ENCODE data around the gene PACRG. TPM values are rescaled to one million over a fixed set of nuclear protein-coding genes. Genes with fewer than 3 reads are reported as not detected.

Gene PACRG
- polyA plus RNA-seq, 1 of the 3 experiments (the other 2 are of a cell fraction) = 0.56 TPM

DNA sequence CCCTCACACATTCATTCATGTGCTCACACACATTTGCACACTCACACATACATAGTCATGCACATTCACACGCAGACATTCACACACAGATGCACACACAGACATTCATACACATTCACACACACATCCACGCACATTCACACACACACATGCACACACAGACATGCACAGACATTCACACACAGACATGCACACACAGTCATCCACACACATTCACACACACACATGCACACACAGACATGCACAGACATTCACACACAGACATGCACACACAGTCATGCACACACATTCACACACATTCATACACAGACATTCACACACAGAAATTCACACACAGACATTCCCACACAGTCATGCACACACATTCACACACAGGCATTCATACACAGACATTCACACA, 147.3 kb downstream of the PACRG start:
- Histone ChIP-seq H3K4me2 (no peak overlapping the region), H3K9ac (no peak overlapping the region), H2AFZ (ENCODE audit: low read depth) (no peak overlapping the region), H3K27ac (ENCODE audit: low read depth in 2 of 2, low read length in 1 of 2) (no peak overlapping the region), H3K36me3 (replicated peaks in 1 of 2; ENCODE audit: control insufficient read depth in 1 of 2, insufficient read depth in 2 of 2, low read length in 1 of 2) (no peaks in the 10 kb centered on the region), H3K79me2 (ENCODE audit: insufficient read depth) (no peaks in the 10 kb centered on the region), H3K9me3 (no peaks in the 10 kb centered on the region), H3K4me3 (ENCODE audit: low read depth in 2 of 2, low read length in 1 of 2) (no peak overlapping the region), H3K4me1 (ENCODE audit: control insufficient read depth in 1 of 2, insufficient read depth in 2 of 2, low read depth in 1 of 2, low read length in 1 of 2) (no peaks in the 10 kb centered on the region), H4K20me1 (ENCODE audit: insufficient read depth) (no peaks in the 10 kb centered on the region), H3K9me2 (no peaks in the 10 kb centered on the region; the same call in 1 of the 2 replicates), H3K27me3 (ENCODE audit: insufficient read depth) (no peaks in the 10 kb centered on the region), H3F3A (replicated peaks; ENCODE audit: insufficient read depth) (no peaks in the 10 kb centered on the region)
- ChIA-PET CTCF (no interaction called here), POLR2A (no interaction called here)
- no peak for DNase-seq
- TF ChIP-seq FOXM1 (IDR thresholded peaks at IDR 0.05; ENCODE audit: low read depth) (no peak), TEAD4 (IDR thresholded peaks at IDR 0.05; ENCODE audit: borderline replicate concordance, insufficient read depth) (no peak), FOXJ3 (CRISPR knock-in tag; IDR thresholded peaks at IDR 0.05) (no peak), RCOR1 (IDR thresholded peaks at IDR 0.05; ENCODE audit: low read length) (no peak), MXI1 (IDR thresholded peaks at IDR 0.05; ENCODE audit: low read depth, low read length) (no peak), PBX3 (IDR thresholded peaks at IDR 0.05) (no peak), SMC3 (IDR thresholded peaks at IDR 0.05; ENCODE audit: low read depth, low read length) (no peak), NFIC (IDR thresholded peaks at IDR 0.05; ENCODE audit: borderline replicate concordance) (no peak), GABPA (IDR thresholded peaks at IDR 0.05; ENCODE audit: low read depth) (no peak)
- whole genome bisulfite sequencing (ENCODE audit: low lambda C conversion rate) = 45% methylated on average over 2 of the region's 2 CpGs

DNA sequence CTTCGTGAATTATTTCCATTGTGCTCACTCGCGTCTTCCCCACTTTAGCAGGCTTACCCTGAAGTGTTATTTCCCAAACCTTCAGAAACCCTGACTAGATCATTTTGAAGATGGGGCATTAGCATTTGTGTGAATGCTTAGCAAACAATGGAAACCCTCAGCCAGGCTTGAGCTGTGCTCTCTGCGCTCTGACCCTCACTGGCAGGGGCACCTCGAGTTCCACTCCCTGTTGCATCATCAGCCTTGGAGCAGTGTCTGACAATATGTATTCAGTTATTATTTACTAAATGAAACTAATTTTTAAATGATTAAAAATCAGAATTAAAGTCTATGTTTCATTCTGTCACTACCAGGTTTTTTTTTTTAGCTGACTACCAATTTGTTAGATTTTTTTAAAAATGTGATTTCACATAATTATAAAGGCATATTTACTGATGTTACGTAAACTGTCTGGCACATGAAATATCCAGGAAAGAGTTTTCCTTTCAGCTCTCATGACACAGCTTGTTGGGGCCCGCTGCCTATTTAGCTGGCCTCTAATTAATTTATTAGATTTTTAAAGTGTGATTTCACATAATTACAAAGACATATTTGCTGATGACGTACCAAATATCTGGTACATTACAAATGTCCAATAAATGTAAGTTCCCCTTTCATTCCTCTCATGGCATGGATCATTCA, 155.2 kb downstream of the PACRG start:
- WGBS (ENCODE audit: low lambda C conversion rate) = 72% methylated on average over 8 of the region's 8 CpGs
- no peak overlapping the region for H3K9ac ChIP-seq
- no peak overlapping the region for H2AFZ ChIP-seq (ENCODE audit: low read depth)
- H3F3A ChIP-seq (replicated peaks; ENCODE audit: insufficient read depth) = no peaks in the 10 kb centered on the region
- H3K9me3 ChIP-seq = no peaks in the 10 kb centered on the region
- H3K4me1 ChIP-seq (ENCODE audit: control insufficient read depth in 1 of 2, insufficient read depth in 2 of 2, low read depth in 1 of 2, low read length in 1 of 2) = no peaks in the 10 kb centered on the region
- no peaks in the 10 kb centered on the region for H4K20me1 ChIP-seq (ENCODE audit: insufficient read depth)
- no peak overlapping the region for H3K27ac ChIP-seq (ENCODE audit: low read depth in 2 of 2, low read length in 1 of 2)
- no peaks in the 10 kb centered on the region for H3K79me2 ChIP-seq (ENCODE audit: insufficient read depth)
- H3K9me2 ChIP-seq = no peaks in the 10 kb centered on the region
- no peak for TF ChIP-seq MXI1 (IDR thresholded peaks at IDR 0.05; ENCODE audit: low read depth, low read length)
- TF ChIP-seq RXRA (IDR thresholded peaks at IDR 0.05; ENCODE audit: borderline replicate concordance, low read depth) = no peak
- TF ChIP-seq EZH2phosphoT487 (IDR thresholded peaks at IDR 0.05; ENCODE audit: borderline replicate concordance, low read depth) = no peak
- TF ChIP-seq TAF1 (IDR thresholded peaks at IDR 0.05; ENCODE audit: borderline replicate concordance, low read depth, low read length) = no peak
- TF ChIP-seq CTCF (IDR thresholded peaks at IDR 0.05) = no peak
- no peak for TF ChIP-seq GATA2 (CRISPR knock-in tag; IDR thresholded peaks at IDR 0.05)
- no peaks in the 10 kb centered on the region for H3K36me3 ChIP-seq (replicated peaks in 1 of 2; ENCODE audit: control insufficient read depth in 1 of 2, insufficient read depth in 2 of 2, low read length in 1 of 2)
- no peaks in the 10 kb centered on the region for H3K27me3 ChIP-seq (ENCODE audit: insufficient read depth)
- no peak overlapping the region for H3K4me3 ChIP-seq (ENCODE audit: low read depth in 2 of 2, low read length in 1 of 2)
- ChIA-PET POLR2A (no interaction called here), CTCF (interaction anchor here (0.8 kb wide), 1 partner anchor 396 kb away, joined by 4 read pairs; no protein-coding TSS in a partner anchor)
- DNase-seq = no peak
- no peak overlapping the region for H3K4me2 ChIP-seq
